Measurements from ENCODE around the gene PMF1. TPM values are rescaled to one million over a fixed set of nuclear protein-coding genes. Genes with fewer than 3 reads are reported as not detected.

Gene PMF1
- total and polyA plus RNA-seq, 2 of the 13 experiments (the other 11 are each of a cell fraction or from before 2014, with no cell fraction given), result 72.5 to 89.0 TPM

DNA sequence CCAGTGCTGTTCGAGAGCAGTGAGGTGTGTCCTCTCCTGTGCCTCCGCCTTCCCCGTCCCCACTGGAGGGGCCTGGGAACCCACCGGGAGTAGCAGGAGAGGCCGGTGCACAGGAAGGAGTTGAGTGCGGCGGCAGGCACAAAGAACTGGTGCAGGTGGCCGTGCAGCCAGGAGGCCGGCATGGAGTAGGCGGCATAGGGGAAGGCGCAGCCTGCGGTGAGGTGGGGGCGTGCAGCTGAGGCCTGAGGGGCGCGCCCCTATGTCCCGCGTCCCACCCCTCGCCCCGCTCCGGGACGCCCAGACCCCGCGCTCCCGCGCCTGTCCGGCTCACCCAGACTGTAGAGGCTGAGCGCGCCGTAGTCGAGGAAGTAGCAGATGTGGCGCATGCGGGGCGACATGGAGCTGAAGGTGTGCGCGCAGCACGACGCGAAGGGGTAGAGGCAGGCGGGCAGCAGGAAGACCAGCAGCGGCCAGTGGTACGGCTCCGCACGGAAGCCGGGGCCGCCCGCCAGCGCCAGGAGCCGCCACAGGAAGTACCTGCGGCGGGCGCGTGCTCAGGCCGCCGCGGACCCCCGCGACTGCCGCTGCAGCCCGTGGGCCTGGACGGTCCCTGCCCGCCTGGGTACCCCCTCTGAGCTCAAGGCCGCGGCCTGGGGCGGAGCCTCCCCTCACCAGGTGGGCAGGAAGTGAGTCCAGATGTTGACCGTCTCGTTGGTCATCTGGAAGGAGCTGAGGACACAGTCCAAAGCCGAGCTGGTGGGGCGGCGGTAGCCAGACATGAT is 32.8 kb downstream of the PMF1 start (continued):
- TF ChIP-seq, protein P1, sequence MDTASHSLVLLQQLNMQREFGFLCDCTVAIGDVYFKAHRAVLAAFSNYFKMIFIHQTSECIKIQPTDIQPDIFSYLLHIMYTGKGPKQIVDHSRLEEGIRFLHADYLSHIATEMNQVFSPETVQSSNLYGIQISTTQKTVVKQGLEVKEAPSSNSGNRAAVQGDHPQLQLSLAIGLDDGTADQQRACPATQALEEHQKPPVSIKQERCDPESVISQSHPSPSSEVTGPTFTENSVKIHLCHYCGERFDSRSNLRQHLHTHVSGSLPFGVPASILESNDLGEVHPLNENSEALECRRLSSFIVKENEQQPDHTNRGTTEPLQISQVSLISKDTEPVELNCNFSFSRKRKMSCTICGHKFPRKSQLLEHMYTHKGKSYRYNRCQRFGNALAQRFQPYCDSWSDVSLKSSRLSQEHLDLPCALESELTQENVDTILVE (CRISPR knock-in tag; IDR thresholded peaks at IDR 0.05), result no peak
- TF ChIP-seq SRSF1 (optimal IDR thresholded peaks at IDR 0.05; ENCODE audit: low read depth, low read length) (no peak), ZNF883 (CRISPR knock-in tag; IDR thresholded peaks at IDR 0.05; ENCODE audit: not compliant biosample characterization) (peak; percentile 80), ZNF616 (CRISPR knock-in tag; IDR thresholded peaks at IDR 0.05; ENCODE audit: low read depth) (no peak), FLYWCH1 (CRISPR knock-in tag; IDR thresholded peaks at IDR 0.05) (no peak), ZFP37 (CRISPR knock-in tag; IDR thresholded peaks at IDR 0.05; ENCODE audit: borderline replicate concordance) (no peak), TAF1 (CRISPR knock-in tag; IDR thresholded peaks at IDR 0.05) (no peak; the same call in 1 of the 2 replicates), MAF1 (CRISPR knock-in tag; IDR thresholded peaks at IDR 0.05; ENCODE audit: borderline replicate concordance) (no peak), RXRB (CRISPR knock-in tag; IDR thresholded peaks at IDR 0.05; ENCODE audit: borderline replicate concordance) (no peak), XBP1 (CRISPR knock-in tag; IDR thresholded peaks at IDR 0.05) (no peak), IKZF1 (IDR thresholded peaks at IDR 0.05) (no peak), ZFX (CRISPR knock-in tag; IDR thresholded peaks at IDR 0.05; ENCODE audit: low read depth) (peak; percentile 77; the same call in 1 of the 2 replicates), MTA3 (CRISPR knock-in tag; IDR thresholded peaks at IDR 0.05) (no peak), ZMYM4 (CRISPR knock-in tag; IDR thresholded peaks at IDR 0.05) (no peak), SP1 (IDR thresholded peaks at IDR 0.05) (no peak), SP1 (CRISPR knock-in tag; IDR thresholded peaks at IDR 0.05) (no peak), NFE2L1 (CRISPR knock-in tag; IDR thresholded peaks at IDR 0.05; ENCODE audit: borderline replicate concordance) (no peak), ZNF207 (IDR thresholded peaks at IDR 0.05; ENCODE audit: borderline replicate concordance) (no peak), ZNF878 (CRISPR knock-in tag; IDR thresholded peaks at IDR 0.05) (no peak)
- TF ChIP-seq, protein P2, sequence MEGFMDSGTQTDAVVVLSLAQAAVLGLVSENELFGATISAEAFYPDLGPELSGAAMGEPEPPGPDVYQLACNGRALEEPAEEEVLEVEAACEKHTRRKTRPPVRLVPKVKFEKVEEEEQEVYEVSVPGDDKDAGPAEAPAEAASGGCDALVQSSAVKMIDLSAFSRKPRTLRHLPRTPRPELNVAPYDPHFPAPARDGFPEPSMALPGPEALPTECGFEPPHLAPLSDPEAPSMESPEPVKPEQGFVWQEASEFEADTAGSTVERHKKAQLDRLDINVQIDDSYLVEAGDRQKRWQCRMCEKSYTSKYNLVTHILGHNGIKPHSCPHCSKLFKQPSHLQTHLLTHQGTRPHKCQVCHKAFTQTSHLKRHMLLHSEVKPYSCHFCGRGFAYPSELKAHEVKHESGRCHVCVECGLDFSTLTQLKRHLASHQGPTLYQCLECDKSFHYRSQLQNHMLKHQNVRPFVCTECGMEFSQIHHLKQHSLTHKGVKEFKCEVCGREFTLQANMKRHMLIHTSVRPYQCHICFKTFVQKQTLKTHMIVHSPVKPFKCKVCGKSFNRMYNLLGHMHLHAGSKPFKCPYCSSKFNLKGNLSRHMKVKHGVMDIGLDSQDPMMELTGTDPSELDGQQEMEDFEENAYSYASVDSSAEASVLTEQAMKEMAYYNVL (CRISPR knock-in tag; IDR thresholded peaks at IDR 0.05; ENCODE audit: borderline replicate concordance), result 0 out of 2 replicates have a peak, but pooled peaks have one; percentile 56
- TF ChIP-seq, protein P3, sequence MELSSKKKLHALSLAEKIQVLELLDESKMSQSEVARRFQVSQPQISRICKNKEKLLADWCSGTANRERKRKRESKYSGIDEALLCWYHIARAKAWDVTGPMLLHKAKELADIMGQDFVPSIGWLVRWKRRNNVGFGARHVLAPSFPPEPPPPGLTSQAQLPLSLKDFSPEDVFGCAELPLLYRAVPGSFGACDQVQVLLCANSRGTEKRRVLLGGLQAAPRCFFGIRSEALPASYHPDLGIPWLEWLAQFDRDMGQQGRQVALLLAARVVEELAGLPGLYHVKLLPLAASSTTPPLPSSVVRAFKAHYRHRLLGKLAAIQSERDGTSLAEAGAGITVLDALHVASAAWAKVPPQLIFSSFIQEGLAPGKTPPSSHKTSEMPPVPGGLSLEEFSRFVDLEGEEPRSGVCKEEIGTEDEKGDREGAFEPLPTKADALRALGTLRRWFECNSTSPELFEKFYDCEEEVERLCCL (CRISPR knock-in tag; IDR thresholded peaks at IDR 0.05; ENCODE audit: borderline replicate concordance), result no peak
- TF ChIP-seq, protein P4, sequence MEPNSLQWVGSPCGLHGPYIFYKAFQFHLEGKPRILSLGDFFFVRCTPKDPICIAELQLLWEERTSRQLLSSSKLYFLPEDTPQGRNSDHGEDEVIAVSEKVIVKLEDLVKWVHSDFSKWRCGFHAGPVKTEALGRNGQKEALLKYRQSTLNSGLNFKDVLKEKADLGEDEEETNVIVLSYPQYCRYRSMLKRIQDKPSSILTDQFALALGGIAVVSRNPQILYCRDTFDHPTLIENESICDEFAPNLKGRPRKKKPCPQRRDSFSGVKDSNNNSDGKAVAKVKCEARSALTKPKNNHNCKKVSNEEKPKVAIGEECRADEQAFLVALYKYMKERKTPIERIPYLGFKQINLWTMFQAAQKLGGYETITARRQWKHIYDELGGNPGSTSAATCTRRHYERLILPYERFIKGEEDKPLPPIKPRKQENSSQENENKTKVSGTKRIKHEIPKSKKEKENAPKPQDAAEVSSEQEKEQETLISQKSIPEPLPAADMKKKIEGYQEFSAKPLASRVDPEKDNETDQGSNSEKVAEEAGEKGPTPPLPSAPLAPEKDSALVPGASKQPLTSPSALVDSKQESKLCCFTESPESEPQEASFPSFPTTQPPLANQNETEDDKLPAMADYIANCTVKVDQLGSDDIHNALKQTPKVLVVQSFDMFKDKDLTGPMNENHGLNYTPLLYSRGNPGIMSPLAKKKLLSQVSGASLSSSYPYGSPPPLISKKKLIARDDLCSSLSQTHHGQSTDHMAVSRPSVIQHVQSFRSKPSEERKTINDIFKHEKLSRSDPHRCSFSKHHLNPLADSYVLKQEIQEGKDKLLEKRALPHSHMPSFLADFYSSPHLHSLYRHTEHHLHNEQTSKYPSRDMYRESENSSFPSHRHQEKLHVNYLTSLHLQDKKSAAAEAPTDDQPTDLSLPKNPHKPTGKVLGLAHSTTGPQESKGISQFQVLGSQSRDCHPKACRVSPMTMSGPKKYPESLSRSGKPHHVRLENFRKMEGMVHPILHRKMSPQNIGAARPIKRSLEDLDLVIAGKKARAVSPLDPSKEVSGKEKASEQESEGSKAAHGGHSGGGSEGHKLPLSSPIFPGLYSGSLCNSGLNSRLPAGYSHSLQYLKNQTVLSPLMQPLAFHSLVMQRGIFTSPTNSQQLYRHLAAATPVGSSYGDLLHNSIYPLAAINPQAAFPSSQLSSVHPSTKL (CRISPR knock-in tag; IDR thresholded peaks at IDR 0.05), result no peak

Data from HepG2 (cell line).